Mesenchymal stem cell (in vitro differentiated cells and primary cell): ENCODE results near the gene C20orf204.

ENCODE experiments used
- DNase-seq: peaks from one replicate; pipeline ENCODE4 v3.0.0-alpha.2; 2013
- H2AFZ ChIP-seq: one replicate; pipeline ENCODE4 v1.6.1; 2013; ENCODE audit warnings: low read depth, mild to moderate bottlenecking, control low read depth, inconsistent platforms, low read length, moderate library complexity
- H2AK5ac ChIP-seq: 2 replicates; pipeline ENCODE4 v1.6.1; 2013; ENCODE audit warnings: low read length, moderate library complexity, mild to moderate bottlenecking, inconsistent platforms; ENCODE audit not compliant: severe bottlenecking
- H2BK120ac ChIP-seq: one replicate; pipeline ENCODE4 v1.6.1; 2013; ENCODE audit warnings: low read depth, mild to moderate bottlenecking, inconsistent platforms, low read length, moderate library complexity
- H2BK12ac ChIP-seq, 2 experiments: one replicate each; pipeline ENCODE4 v1.6.1; 2013; ENCODE audit warnings: inconsistent platforms in 2 of 2, low read length in 2 of 2, mild to moderate bottlenecking in 2 of 2, moderate library complexity in 2 of 2, control low read depth in 1 of 2
- H2BK15ac ChIP-seq: one replicate; pipeline ENCODE4 v1.6.1; 2013; ENCODE audit warnings: mild to moderate bottlenecking, low read depth, inconsistent platforms; ENCODE audit not compliant: poor library complexity, severe bottlenecking
- H2BK5ac ChIP-seq: 2 replicates; pipeline ENCODE4 v1.6.1; 2013; ENCODE audit warnings: low read depth, mild to moderate bottlenecking, low read length, control low read depth, inconsistent platforms; ENCODE audit not compliant: poor library complexity, severe bottlenecking
- H3K14ac ChIP-seq, 2 experiments: one replicate each; pipeline ENCODE4 v1.6.1; 2013; ENCODE audit warnings: inconsistent platforms in 2 of 2, low read length in 2 of 2, control low read depth in 1 of 2, mild to moderate bottlenecking in 1 of 2, moderate library complexity in 1 of 2
- H3K18ac ChIP-seq, 2 experiments: one replicate each; pipeline ENCODE4 v1.6.1; 2013; ENCODE audit warnings: inconsistent platforms in 2 of 2, low read length in 2 of 2, control low read depth in 1 of 2, low read depth in 1 of 2, mild to moderate bottlenecking in 1 of 2
- H3K23ac ChIP-seq, 2 experiments: one replicate each; pipeline ENCODE4 v1.6.1; 2013; ENCODE audit warnings: inconsistent platforms in 2 of 2, low read length in 2 of 2, mild to moderate bottlenecking in 2 of 2, moderate library complexity in 2 of 2, control low read depth in 1 of 2
- H3K27ac ChIP-seq: 2 replicates; pipeline ENCODE4 v1.5.1; 2013; ENCODE audit warnings: mild to moderate bottlenecking, moderate library complexity, low read length, control low read depth, inconsistent platforms; ENCODE audit not compliant: poor library complexity, severe bottlenecking
- H3K27me3 ChIP-seq, 2 experiments: 2 replicates each; pipeline versions ENCODE4 v1.6.1 to v1.7.0; 2013; ENCODE audit warnings: low read length in 2 of 2, mild to moderate bottlenecking in 2 of 2, moderate library complexity in 2 of 2, control low read depth in 1 of 2, inconsistent platforms in 1 of 2; ENCODE audit not compliant: control insufficient read depth in 1 of 2, insufficient read depth in 1 of 2
- H3K36me3 ChIP-seq, 2 experiments: 2 replicates each; pipeline versions ENCODE4 v1.6.1 to v1.7.0; 2013; ENCODE audit warnings: low read length in 2 of 2, control low read depth in 1 of 2, inconsistent platforms in 1 of 2, low read depth in 1 of 2, mild to moderate bottlenecking in 1 of 2; ENCODE audit not compliant: insufficient read depth in 2 of 2, control insufficient read depth in 1 of 2
- H3K4ac ChIP-seq, 2 experiments: one replicate each; pipeline ENCODE4 v1.6.1; 2013; ENCODE audit warnings: inconsistent platforms in 2 of 2, low read length in 2 of 2, mild to moderate bottlenecking in 2 of 2, moderate library complexity in 2 of 2, control low read depth in 1 of 2, low read depth in 1 of 2
- H3K4me1 ChIP-seq: 2 replicates; pipeline ENCODE4 v1.6.1; 2013; ENCODE audit warnings: low read depth, low read length, control low read depth; ENCODE audit not compliant: control insufficient read depth, insufficient read depth
- H3K4me2 ChIP-seq: 2 replicates; pipeline ENCODE4 v1.6.1; 2013; ENCODE audit warnings: low read length, mild to moderate bottlenecking, inconsistent platforms; ENCODE audit not compliant: poor library complexity, severe bottlenecking
- H3K4me3 ChIP-seq, 2 experiments: 2 replicates each; pipeline versions ENCODE4 v1.5.1 to v1.7.0; 2013; ENCODE audit warnings: low read length in 2 of 2, mild to moderate bottlenecking in 2 of 2, control low read depth in 1 of 2, low read depth in 1 of 2; ENCODE audit not compliant: insufficient read depth in 1 of 2
- H3K79me1 ChIP-seq: replicated peaks from 2 replicates; pipeline ENCODE4 v1.6.1; 2013; ENCODE audit warnings: mild to moderate bottlenecking, control low read depth, low read length, inconsistent platforms; ENCODE audit not compliant: poor library complexity, severe bottlenecking
- H3K9ac ChIP-seq: 2 replicates; pipeline ENCODE4 v1.7.0; 2013; ENCODE audit warnings: mild to moderate bottlenecking, low read length, moderate library complexity
- H3K9me3 ChIP-seq: 2 replicates; pipeline ENCODE4 v1.7.0; 2013; ENCODE audit warnings: mild to moderate bottlenecking, low read length; ENCODE audit not compliant: control insufficient read depth
- H4K8ac ChIP-seq: one replicate; pipeline ENCODE4 v1.6.1; 2013; ENCODE audit warnings: inconsistent platforms, mild to moderate bottlenecking, low read length, moderate library complexity
- H4K91ac ChIP-seq: one replicate; pipeline ENCODE4 v1.6.1; 2013; ENCODE audit warnings: mild to moderate bottlenecking, low read length, inconsistent platforms
- WGBS: methylation state at CpG from one replicate; pipeline ENCODE4 v1.1.7; 2013; ENCODE audit warnings: mixed read lengths; 5-methylcytosine and 5-hydroxymethylcytosine counted together

C20orf204 gene

DNA sequence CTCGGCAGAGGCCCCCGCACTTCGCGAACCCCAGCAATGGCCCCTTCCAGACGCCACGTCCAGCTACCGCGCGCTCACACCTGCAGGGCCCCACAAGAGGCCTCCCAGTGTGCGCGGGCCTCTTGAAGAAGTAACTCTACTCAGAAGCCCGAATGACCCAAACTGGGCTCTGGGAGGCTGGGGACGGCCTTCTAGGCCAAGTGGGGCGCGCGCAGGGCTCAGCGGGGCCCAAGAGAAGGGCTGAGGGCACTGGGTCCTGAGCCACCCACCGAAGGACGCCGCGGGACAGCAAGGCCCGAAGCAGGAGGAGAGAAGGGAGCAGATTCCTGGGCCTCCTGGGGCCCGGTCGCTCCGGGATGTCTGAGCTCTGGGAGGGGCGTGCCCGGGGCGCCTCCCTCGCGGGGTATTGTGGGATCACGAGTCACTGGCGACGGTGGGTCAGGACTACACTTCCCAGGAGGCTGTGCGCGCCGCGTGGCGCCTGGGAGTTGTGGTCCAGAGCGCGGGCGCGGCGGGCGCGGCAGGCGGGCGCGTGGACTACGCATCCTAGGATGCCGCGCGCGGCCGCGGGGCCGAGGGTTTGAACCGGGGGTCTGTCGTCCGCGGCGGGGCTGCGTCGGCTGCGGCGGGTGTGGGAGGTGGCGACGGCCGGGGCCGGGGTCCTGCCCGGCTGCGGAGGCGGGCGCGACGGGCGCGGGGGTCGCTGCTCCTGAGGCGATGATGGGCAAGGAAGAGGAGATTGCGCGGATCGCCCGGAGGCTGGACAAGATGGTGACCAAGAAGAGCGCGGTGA, 26.8 kb downstream of the C20orf204 start, which contains the start of gene TCEA2:
Gene TCEA2 (plus strand): TSS at position 603 of the 793 bp plus-strand sequence. CDS start 115 bp downstream, at position 718.
- Histone ChIP-seq H3K4me2 (peak within 1 kb of the TSS; percentile 92), H2BK5ac (peak within 1 kb of the TSS; percentile 19), H3K9me3 (no peaks in the 10 kb centered on the region), H3K27ac (peak within 1 kb of the TSS; percentile 21), H3K18ac (peak within 1 kb of the TSS; percentile 93 to 95), H3K23ac (peak within 1 kb of the TSS; percentile 10 to 96), H3K4me1 (peaks cover 48% of the 10 kb centered on the region), H4K91ac (peak within 1 kb of the TSS; percentile 89), H2BK15ac (peak within 1 kb of the TSS; percentile 89), H3K14ac (peak within 1 kb of the TSS in 1 of 2 experiments; percentile 68), H3K79me1 (peaks cover 11% of the 10 kb centered on the region), H3K9ac (peak within 1 kb of the TSS; percentile 93), H2AK5ac (peak within 1 kb of the TSS; percentile 65), H2AFZ (peak within 1 kb of the TSS; percentile 76), H3K4me3 (peak within 1 kb of the TSS; percentile 86 to 91), H2BK12ac (no peak within 1 kb of the TSS), H4K8ac (peak within 1 kb of the TSS; percentile 99), H3K36me3 (peaks cover 0 to 5% of the 10 kb centered on the region in 2 experiments), H2BK120ac (peak within 1 kb of the TSS; percentile 71), H3K4ac (peak within 1 kb of the TSS; percentile 92 to 98), H3K27me3 (peaks cover 0 to 12% of the 10 kb centered on the region in 2 experiments)
- 8% methylated on average over 67 of the region's 85 CpGs for WGBS
- peak; percentile 95 for DNase-seq

DNA sequence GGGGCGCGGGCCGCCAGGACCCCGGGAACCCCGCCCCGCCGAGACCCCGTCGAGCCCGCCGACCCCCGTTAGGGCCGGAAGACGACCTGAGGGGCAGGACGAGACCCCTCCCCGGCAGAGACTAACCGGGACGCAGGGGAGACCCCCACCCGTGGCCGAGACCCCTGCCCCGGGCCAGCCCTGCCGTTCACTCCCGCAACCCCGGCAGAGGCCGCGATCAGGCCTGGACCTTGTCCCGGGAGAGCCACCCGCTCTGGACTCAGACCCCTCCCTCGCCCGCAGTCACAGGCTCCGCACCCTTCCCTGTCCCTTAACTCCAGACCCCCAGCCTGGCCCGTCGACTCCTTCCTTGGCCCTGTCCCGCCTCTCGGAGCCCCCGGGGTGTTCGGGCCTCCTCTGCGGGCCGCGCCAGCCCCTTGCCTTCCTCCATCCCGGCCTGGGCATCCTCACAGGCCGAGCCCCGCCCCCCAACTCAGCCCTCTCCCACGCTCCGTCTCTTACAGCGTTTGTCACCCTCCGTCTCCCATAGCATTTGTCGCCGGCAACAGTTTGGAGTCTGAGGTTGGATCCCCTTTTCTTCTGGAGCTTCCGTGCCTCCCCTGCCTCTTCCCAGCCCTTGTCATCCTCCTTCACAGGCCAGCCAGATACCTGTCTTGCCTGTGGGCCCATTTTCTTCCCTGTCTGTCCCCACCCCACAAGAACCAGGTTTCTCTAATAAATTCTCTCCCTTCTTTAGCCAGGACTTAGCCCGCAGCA, 27.6 kb downstream of the C20orf204 start:
- H4K91ac ChIP-seq = peak overlapping the region; percentile 89
- peaks cover 43% of the 10 kb centered on the region for H3K4me1 ChIP-seq

DNA sequence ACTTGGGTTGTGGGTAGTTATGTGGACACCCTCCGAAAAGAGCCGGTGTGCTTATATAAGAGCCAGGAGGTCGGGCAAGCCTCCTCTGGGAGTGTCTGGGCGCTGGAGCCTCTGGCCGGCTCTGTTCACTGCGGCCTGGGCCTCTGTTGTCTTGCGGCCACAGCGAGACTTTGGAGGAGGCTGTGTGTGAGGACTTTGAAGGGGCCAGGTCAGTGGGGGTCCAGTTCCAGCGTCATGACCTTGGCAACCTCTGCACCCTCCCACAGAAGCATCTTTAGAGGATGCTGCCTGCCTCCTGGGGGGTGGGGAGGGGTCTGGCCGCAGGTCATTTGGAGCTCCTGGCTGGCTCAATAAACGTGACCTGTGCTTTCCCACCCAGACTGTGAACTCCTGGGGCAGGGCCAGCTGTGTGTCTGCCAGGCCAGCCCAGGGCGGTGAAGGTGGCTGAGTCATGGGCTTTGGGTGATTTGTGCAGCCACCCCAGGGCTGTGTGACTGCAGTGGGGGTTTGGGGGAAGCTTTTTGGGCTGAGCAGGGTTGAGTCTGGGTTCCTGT, 28.2 kb downstream of the C20orf204 start:
- Histone ChIP-seq H3K27me3 (peaks cover 0 to 7% of the 10 kb centered on the region in 2 experiments), H3K18ac (peak overlapping the region in 1 of 2 experiments; percentile 6), H3K14ac (no peak overlapping the region), H3K4me3 (peak overlapping the region; percentile 20 to 91), H2BK120ac (no peak overlapping the region), H2AK5ac (peak overlapping the region; percentile 62), H4K91ac (peak overlapping the region; percentile 52), H3K9me3 (no peaks in the 10 kb centered on the region), H2AFZ (no peak overlapping the region), H3K27ac (peak overlapping the region; percentile 8), H2BK5ac (no peak overlapping the region), H3K4ac (peak overlapping the region in 1 of 2 experiments; percentile 98), H3K4me1 (peaks cover 43% of the 10 kb centered on the region), H3K9ac (peak overlapping the region; percentile 91), H3K36me3 (peaks cover 0 to 19% of the 10 kb centered on the region in 2 experiments), H3K4me2 (peak overlapping the region; percentile 92), H2BK12ac (peak overlapping the region in 1 of 2 experiments; percentile 55), H3K23ac (peak overlapping the region in 1 of 2 experiments; percentile 43), H3K79me1 (peaks cover 11% of the 10 kb centered on the region), H2BK15ac (peak overlapping the region; percentile 71), H4K8ac (peak overlapping the region; percentile 67)
- WGBS = 61% methylated on average over 11 of the region's 12 CpGs
- peak; percentile 40 for DNase-seq

More for the DNA sequence above, 27.6 kb downstream of the C20orf204 start:
- peak overlapping the region; percentile 62 for H2AK5ac ChIP-seq
- peaks cover 11% of the 10 kb centered on the region for H3K79me1 ChIP-seq
- 3% methylated on average over 48 of the region's 51 CpGs for WGBS
- H3K27me3 ChIP-seq = peaks cover 0 to 7% of the 10 kb centered on the region in 2 experiments
- H3K9me3 ChIP-seq = no peaks in the 10 kb centered on the region
- no peak for DNase-seq
- H3K23ac ChIP-seq = peak overlapping the region; percentile 10 to 96
- H3K18ac ChIP-seq = peak overlapping the region; percentile 93 to 95
- peak overlapping the region; percentile 91 for H3K9ac ChIP-seq
- H3K4me2 ChIP-seq = peak overlapping the region; percentile 92
- H2AFZ ChIP-seq = peak overlapping the region; percentile 32
- peak overlapping the region; percentile 86 to 91 for H3K4me3 ChIP-seq
- peak overlapping the region in 1 of 2 experiments; percentile 68 for H3K14ac ChIP-seq
- peak overlapping the region; percentile 88 for H4K8ac ChIP-seq
- H2BK120ac ChIP-seq = peak overlapping the region; percentile 71
- peaks cover 0 to 13% of the 10 kb centered on the region in 2 experiments for H3K36me3 ChIP-seq
- H3K27ac ChIP-seq = peak overlapping the region; percentile 21
- peak overlapping the region; percentile 92 to 98 for H3K4ac ChIP-seq
- peak overlapping the region; percentile 71 for H2BK15ac ChIP-seq
- no peak overlapping the region for H2BK12ac ChIP-seq
- no peak overlapping the region for H2BK5ac ChIP-seq
